Adipocyte (in vitro differentiated cells): ENCODE measurements around the gene RARRES2.

Source experiments
- DNase-seq: peaks from one replicate; pipeline ENCODE4 v3.0.0-alpha.2; 2015; ENCODE audit warnings: low read depth
- H3K27me3 ChIP-seq: replicated peaks from 2 replicates; pipeline ENCODE4 v1.7.0; 2013; ENCODE audit warnings: mild to moderate bottlenecking, low read length, moderate library complexity; ENCODE audit not compliant: control insufficient read depth, insufficient read depth
- H3K36me3 ChIP-seq: 2 replicates; pipeline ENCODE4 v1.7.0; 2013; ENCODE audit warnings: low read length, mild to moderate bottlenecking, moderate library complexity; ENCODE audit not compliant: control insufficient read depth, insufficient read depth, severe bottlenecking
- H3K4me1 ChIP-seq: 2 replicates; pipeline ENCODE4 v1.7.0; 2013; ENCODE audit warnings: mild to moderate bottlenecking, low read length, moderate library complexity; ENCODE audit not compliant: control insufficient read depth, insufficient read depth
- H3K4me3 ChIP-seq: 2 replicates; pipeline ENCODE4 v1.7.0; 2013; ENCODE audit warnings: mild to moderate bottlenecking, low read length, moderate library complexity
- H3K9ac ChIP-seq: 2 replicates; pipeline ENCODE4 v1.7.0; 2013; ENCODE audit warnings: mild to moderate bottlenecking, low read length, moderate library complexity
- H3K9me3 ChIP-seq: 2 replicates; pipeline ENCODE4 v1.7.0; 2013; ENCODE audit warnings: mild to moderate bottlenecking, low read length, moderate library complexity; ENCODE audit not compliant: control insufficient read depth

The RARRES2 gene

DNA sequence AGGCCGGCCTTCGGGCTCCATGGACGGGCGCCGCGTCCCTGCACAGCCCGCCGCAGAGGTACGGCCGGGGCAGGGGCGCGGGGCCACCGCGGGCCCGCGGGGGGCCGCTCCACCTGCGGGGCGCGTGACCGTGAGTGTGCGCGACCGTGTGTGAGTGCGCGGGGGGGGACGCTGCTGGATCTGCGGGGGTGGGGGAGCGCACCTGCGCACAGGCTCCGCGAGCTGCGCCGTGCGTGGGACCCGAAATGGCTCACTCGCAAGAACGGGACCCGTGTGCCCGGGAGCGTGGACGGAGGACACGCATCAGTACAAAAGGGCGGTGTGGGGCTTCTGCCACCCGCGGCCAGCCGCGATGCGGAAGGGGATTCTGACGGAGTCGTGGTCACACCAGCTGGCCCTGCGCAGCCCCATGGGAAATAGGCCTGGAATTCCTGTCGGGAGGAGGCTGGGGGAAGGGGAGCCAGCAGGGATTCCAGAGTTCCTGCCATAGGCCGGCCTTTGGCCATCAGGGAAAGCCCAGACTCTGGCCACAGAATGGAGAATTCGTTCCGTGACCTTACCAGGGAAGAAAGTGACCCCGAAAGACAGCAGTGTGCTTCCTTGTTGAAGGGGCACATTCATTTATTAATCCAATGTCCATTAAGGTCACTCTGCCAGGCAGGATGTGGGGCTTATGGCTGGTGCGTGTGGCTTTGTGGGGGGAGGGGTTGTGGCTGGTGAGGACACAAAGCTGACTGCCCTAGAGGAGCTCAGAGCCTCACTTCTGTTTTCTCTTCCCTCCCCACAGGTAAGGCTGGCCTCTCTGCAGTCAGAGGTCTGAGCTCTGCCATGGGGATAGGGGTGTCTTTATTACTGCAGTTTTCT lies 27.7 kb upstream of the RARRES2 start:
- DNase-seq = peak; percentile 73
- Histone ChIP-seq H3K27me3 (no peaks in the 10 kb centered on the region), H3K9me3 (no peaks in the 10 kb centered on the region), H3K4me1 (peaks cover 23% of the 10 kb centered on the region), H3K4me3 (peak overlapping the region; percentile 97), H3K9ac (peak overlapping the region; percentile 93), H3K36me3 (peaks cover 18% of the 10 kb centered on the region)

DNA sequence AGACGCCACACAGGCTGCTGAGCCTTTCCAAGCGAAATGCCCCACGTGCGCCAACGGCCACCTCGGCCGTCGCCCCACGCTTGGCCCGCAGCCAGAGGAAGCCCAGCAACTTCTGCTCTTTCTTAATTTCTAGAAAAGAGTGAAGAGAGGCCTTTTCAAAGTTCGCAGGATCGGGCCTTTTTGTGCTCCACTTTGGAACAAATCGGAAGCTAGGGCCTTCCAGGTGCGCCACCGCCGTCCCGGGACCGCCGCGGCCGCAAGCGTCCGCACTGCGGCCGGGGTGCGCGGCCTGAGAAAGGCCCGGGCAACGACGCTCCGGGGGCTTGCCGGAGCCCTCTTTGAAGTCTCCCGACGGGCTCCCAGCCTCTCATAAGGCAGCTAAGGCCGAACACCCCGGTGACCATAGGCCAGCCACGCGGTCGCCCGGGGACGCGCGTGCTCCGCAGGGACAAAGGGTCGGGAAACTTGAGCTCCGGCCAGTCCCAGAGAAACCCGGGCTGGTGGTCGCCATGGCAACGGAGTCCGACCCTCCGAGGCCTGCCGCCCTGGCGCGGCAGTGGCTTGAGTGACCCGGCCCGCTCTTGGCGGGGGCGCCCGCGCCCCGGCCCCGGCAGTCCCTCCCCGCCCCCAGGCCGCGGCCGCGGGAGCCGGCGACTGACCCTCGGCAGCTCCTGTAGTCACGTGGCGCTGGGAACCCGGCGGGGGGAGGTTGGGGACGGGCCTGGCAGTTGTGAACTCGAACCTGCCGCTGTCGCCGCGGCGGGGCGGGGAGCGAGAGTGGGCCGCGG lies 26.9 kb upstream of the RARRES2 start, which contains the start of gene REPIN1:
Gene REPIN1 (plus strand): TSS at position 727 of the 788 bp plus-strand sequence. CDS start 890 bp downstream, outside the sequence.
- H3K9ac ChIP-seq = peak within 1 kb of the TSS; percentile 93
- peak; percentile 87 for DNase-seq

DNA sequence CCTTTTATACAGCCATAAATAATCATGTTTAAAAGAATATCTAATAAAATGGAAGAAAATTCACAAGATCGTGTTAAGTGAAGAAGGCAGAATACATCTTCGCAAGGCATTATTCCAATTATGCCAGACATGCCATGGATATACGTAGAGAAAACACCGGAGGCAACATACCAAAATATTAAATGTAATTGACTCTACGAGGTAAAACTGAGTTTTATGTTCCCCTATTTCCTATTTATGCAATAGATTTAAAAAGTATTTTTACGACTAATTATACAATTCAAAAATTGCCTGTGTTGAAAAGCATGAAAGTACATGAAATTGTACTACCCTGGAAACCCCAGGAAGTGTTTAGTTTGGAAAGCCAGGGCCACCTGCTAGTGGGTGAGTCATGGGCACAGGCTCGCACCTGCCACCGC lies 26.3 kb upstream of the RARRES2 start:
- H3K4me3 ChIP-seq = peak overlapping the region; percentile 97
- peaks cover 23% of the 10 kb centered on the region for H3K4me1 ChIP-seq
- H3K36me3 ChIP-seq = peaks cover 4% of the 10 kb centered on the region
- no peaks in the 10 kb centered on the region for H3K27me3 ChIP-seq
- no peaks in the 10 kb centered on the region for H3K9me3 ChIP-seq
- H3K9ac ChIP-seq = peak overlapping the region; percentile 93
- no peak for DNase-seq

More for the DNA sequence above, 26.9 kb upstream of the RARRES2 start, which contains the start of gene REPIN1:
- Histone ChIP-seq H3K9me3 (no peaks in the 10 kb centered on the region), H3K4me3 (peak within 1 kb of the TSS; percentile 97), H3K27me3 (no peaks in the 10 kb centered on the region), H3K4me1 (peaks cover 23% of the 10 kb centered on the region), H3K36me3 (peaks cover 10% of the 10 kb centered on the region)

DNA sequence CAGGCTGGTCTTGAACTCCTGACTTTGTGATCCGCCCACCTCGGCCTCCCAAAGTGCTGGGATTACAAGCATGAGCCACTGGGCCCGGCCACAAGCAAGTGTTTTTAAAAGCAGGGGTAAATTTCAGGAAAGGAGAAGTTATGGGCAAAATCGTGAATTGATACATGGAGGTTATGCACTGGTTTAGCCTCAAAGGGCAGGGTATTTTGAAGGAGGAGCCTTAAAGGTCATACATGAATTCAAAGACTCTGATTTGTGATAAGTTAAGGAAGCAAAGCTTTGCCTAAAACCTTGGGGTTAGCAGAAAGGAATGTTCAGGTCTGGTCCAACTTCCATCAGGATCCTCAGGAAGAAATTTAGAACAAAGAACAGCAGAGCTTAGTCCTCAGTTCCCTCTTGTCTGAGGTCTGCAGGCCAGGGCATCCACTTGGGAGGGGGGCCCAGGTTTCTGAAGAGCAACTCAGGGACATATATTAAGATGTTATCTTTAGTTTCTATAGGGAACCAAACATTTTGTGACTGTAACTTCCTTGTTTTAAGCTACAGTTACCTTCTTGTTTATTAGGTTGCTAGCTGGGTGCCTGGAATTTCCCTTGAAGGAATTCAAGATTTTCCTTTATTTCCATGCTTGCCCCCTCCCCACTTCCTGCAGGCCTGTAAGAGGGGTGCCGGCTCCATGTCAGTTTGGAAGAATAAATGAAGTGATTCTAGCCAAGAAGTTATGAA lies 24.4 kb upstream of the RARRES2 start:
- Histone ChIP-seq H3K4me1 (peaks cover 17% of the 10 kb centered on the region), H3K36me3 (no peaks in the 10 kb centered on the region), H3K27me3 (no peaks in the 10 kb centered on the region), H3K9ac (no peak overlapping the region), H3K4me3 (no peak overlapping the region), H3K9me3 (no peaks in the 10 kb centered on the region)
- DNase-seq = no peak

DNA sequence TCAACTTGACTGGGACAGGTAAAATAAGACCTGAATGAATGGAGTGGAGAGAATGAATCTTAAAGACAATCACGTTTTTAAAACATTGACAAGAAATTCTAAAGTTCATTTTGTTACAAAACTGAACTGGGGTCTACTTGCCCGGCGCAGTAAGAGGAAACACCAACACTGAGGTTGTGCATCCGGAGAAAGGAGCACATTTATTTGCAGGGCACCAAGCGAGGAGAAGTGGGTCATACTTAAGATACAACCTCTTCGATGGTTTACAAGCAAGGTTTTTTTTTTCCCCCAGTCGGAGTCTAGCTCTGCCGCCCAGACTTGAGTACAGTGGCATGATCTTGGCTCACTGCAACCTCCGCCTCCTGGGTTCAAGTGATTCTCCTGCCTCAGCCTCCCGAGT lies 23.8 kb upstream of the RARRES2 start:
- DNase-seq = no peak
- H3K4me1 ChIP-seq = peaks cover 10% of the 10 kb centered on the region
- no peaks in the 10 kb centered on the region for H3K36me3 ChIP-seq
- no peaks in the 10 kb centered on the region for H3K27me3 ChIP-seq
- no peaks in the 10 kb centered on the region for H3K9me3 ChIP-seq
- H3K4me3 ChIP-seq = no peak overlapping the region
- no peak overlapping the region for H3K9ac ChIP-seq

DNA sequence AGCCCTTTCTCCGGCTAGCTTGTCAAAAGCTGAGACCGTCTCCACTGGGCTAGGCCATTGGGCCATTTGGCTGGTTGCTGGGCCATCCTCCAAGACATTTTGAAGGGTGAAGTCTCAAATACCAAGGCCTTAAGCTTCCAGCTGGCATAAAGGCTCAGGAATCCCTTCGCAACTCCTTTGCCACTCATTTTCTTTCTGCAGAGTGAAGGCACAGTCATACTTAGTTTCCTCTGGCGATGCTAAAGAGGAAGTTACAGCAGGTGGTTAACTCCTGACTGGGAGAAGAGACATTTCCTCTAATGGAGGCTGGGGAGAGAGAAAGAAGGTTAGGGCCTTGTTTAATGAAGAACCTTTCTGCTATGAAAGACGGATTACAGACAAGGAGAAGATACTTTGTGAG lies 22.4 kb upstream of the RARRES2 start:
- no peak overlapping the region for H3K4me3 ChIP-seq
- no peaks in the 10 kb centered on the region for H3K36me3 ChIP-seq
- H3K9me3 ChIP-seq = no peaks in the 10 kb centered on the region
- no peak for DNase-seq
- H3K4me1 ChIP-seq = no peaks in the 10 kb centered on the region
- no peaks in the 10 kb centered on the region for H3K27me3 ChIP-seq
- no peak overlapping the region for H3K9ac ChIP-seq

DNA sequence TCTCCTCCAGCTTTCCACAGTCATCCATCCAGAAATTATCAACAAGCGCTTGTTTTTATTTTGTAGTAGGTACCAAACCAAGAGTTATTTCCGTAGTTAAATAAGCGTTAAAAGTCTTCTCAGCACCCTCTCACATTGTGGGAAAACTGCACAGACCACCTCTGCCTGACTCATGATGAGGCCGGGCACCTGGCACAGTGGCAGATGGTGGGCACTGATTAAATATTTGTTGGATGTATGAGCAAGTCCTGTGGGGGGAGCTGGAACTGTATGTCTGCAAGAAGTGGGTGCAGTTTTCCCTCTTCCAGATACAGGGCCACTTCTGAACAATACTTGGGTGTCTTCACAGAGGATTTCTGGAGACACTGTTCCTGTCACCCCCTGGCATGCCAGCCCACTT lies 21.9 kb upstream of the RARRES2 start:
- Histone ChIP-seq H3K4me3 (no peak overlapping the region), H3K36me3 (no peaks in the 10 kb centered on the region), H3K9me3 (no peaks in the 10 kb centered on the region), H3K27me3 (no peaks in the 10 kb centered on the region), H3K4me1 (no peaks in the 10 kb centered on the region), H3K9ac (no peak overlapping the region)
- DNase-seq = no peak

DNA sequence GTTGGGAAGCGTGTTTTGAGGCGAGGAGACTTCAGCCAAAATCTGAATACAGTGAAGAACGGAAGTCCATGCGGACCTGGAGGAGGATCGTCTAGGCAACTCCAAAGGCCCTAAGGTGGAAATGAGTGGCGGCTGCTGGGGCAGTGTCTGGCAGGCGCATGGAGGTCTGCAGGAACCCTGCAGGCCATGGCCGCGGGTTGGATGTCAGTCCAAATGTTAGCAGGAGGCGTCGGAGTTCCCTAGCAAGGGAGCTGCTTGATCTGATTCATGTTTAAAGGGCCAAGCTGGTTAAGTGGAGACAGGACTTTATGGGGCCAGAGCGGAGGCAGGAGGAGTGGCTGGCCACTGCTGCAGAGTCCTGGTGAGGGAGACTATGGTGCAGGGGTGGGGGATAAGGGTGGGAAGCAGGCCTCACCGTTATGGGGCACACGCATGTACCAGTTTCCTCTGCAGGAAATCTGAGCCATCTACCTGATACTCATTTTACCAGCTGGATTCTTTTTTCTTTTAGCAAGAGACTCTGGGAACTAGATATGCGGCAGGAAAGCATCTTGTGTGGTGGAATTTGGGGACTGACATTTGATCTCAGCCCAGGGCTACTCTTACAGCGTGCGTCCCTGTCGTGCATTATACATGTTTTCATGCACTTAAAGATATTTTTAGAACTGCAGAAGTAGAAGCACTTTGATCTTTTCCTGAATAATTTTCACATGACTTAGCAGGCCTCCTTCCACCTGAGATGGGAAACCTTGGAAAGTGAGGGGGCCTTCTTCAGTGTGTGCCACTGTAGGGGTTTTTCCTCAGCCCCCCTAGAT lies 20.6 kb upstream of the RARRES2 start:
- Histone ChIP-seq H3K36me3 (no peaks in the 10 kb centered on the region), H3K27me3 (no peaks in the 10 kb centered on the region), H3K4me1 (peaks cover 10% of the 10 kb centered on the region), H3K9me3 (no peaks in the 10 kb centered on the region), H3K9ac (no peak overlapping the region), H3K4me3 (no peak overlapping the region)
- DNase-seq = no peak

DNA sequence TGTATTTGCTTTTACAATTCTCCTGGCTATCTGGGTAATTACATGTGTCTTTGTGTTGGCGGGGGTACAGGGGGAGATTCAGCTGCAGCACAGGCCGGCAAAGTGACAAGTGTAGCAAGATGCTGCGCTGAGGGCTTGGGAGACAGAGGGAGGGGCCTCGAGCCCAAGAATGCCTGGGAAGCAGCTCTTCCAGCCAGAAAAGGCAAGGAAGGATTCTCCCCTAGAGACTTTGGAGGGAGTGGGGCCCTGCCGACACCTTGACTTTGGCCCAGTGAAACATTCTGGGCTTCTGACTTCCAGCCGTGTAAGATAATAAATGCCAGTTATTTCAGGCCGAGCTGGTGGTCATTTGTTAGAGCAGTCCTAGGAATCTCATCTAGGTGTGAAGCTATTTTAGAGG lies 20.0 kb upstream of the RARRES2 start:
- H3K4me1 ChIP-seq = peaks cover 10% of the 10 kb centered on the region
- no peaks in the 10 kb centered on the region for H3K9me3 ChIP-seq
- DNase-seq = no peak
- H3K4me3 ChIP-seq = no peak overlapping the region
- H3K27me3 ChIP-seq = no peaks in the 10 kb centered on the region
- no peak overlapping the region for H3K9ac ChIP-seq
- no peaks in the 10 kb centered on the region for H3K36me3 ChIP-seq

DNA sequence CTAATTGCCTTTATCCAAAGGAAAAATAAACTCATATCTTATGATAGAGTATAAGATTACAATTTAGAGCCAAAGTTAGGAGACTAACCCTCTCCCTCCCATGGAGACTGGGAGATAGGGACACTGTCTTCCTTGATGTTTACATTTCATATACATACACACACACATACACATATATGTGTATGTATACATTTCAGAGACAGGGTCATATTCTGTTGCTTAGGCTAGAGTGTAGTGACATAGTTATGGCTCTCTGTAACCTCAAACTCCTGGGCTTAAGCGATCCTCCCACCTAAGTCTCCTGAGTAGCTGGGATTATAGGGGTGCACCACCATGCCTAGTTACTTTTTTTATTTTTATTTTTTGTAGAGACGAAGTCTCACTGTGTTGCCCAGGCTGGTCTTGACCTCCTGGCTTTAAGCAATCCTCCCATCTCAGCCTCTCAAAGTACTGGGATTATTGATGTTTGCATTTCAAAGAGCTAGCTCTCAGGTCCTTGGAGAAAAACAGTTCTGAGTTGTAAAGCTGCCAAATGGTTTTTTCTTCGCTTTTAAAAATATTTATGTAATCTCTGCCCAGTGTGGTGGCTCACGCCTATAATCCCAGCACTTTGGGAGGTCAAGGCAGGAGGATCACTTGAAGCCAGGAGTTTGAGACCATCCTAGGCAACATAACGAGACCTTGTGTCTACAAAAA lies 19.1 kb upstream of the RARRES2 start:
- peaks cover 10% of the 10 kb centered on the region for H3K4me1 ChIP-seq
- H3K4me3 ChIP-seq = no peak overlapping the region
- no peaks in the 10 kb centered on the region for H3K36me3 ChIP-seq
- H3K9me3 ChIP-seq = no peaks in the 10 kb centered on the region
- H3K9ac ChIP-seq = no peak overlapping the region
- H3K27me3 ChIP-seq = no peaks in the 10 kb centered on the region
- DNase-seq = no peak
